ENCODE measurements around the gene RNF220.

Gene RNF220

DNA sequence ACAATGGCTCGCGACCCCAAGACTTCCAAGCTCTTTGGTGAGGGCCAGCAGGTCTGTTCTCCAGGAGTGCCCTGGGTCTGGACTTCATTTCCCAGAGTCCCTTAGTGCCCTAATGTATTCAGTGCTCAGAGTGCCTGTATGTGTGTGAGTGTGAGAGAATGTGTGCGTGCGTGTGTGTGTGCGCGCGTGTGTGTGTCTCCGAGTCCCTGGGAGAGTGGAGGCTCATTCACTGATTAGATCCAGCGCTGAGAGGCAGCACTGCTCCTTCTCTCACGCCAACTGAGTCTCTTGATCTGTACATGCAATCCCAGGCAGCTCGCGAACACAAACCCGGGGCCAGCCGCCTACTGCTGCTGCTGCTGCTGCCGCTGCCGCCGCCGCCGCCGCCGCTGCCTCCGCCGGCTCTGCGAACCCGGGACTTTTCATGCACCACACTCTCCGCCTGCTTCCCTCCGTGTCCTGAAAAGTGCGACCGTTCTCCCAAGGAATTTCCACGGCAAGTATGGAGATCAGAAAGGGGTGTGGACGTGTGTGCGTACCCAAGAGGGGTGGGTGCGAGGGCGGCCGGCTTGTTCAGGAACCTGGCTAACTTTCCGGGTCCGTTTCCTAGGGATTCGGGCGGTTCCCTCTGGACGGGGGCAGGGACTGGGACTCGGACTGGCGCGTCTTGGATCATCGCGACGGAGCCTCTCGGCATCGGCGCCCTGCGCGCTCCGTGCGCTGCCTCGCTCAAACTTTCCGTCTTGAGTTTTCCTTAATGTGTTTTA, at the start of gene RNF220:
RNF220 (plus strand) TSS at position 225 of the 767 bp plus-strand sequence.
- DNase-seq = peak; percentile 52

DNA sequence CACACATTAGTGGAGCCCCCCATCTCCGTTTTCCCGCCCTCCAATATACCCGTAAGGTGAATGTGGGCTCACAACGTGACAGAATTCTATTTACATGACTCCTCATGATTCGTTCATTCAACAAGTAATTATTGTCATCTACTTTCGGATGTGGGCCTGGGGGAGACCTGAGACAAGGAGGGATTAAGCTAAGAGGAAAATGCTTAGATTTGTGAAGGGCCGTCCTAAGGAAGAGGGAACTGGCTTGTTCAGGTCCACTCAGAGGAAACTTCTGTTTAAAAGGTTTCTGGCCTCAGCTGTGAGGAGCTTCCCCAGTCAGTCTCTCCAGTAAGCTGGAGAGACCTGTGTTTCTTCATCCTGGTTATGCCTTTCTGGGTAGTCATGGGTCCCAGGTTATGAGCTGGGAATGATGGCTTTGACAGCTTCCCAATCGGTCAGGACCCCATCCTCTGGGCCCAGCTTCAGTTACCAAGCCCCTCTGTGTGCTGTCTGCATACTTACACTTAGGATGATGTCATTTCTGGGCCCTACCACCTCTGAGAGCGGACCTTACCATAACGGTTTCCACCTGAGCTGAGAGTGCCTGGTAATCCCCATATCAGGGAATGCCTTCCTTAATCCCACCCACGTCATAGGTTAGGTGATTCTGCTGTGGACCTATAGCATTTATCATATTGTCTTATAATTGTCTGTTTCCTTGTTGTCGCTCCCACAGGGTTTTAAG, 49.3 kb upstream of the RNF220 start:
- no peak for DNase-seq

DNA sequence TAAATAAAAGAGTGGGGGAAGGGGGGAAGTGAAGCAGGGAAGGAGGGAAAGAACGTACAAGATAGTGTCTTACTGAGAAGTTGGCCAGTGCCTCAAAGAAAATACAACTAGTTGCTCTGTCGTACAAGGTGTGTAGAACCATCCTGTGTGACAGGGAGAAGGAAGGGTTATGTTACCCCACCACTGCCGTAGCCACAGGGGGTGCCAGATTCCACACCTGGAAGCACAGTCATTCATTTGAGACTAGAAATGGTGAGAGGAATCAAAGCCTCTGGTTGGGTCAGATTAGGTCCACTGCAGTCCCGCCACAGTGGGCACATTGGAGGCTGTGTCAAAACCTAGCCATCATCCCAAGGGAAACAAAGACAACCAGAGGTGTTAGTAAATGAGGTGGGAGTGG, 47.3 kb upstream of the RNF220 start:
- DNase-seq = no peak

DNA sequence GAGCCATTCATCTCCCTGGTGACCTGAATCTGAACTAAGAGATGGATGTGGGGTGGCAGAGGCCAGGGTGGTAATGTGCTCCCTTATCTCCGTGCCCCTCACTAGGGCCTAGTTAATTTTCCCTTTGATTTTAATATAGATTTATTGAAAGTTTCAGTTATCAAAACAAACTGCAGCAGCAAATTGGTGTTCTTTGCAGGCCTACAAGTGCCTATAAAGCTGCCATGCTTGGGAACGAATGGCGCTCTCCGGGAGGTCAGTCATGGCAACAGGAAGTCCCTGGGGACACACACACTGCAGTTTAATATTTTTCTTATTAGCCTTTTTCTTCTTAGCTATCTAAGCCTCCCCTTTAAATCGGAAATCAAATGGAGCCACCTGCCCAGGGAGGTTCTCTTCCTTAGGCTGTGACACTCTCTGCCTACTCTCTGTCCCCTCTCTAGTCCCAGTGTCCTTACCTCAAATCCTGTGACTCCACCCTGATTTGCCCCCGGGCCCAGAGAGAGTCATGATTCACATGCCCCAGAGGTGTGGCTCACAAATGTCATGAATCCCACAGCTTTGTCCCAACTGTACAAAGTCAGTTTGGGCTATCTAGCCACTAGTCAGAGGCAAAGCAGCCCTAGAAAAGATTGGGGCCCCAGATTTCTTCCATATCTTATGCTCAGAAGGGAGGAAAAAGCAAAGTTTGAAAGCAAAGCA, 45.7 kb upstream of the RNF220 start:
- DNase-seq = no peak

DNA sequence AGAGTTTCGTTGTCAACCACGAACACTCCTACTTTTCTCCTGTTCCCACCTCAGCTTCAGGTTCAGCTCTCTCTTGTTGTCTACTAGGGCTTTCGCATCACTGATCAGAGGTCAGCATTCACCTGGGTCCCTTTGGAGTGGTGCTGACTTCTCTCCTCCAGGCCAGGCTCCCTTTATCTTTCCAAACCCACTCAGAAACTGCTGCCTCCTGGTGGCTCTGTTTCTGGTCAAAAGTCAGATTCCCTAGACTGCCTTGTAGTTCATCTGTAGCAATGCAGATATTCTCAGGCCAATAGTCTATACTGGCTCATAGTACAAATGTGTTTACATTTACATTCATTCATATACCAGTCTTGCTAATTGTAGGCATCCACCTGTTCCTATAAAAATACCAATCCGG, 43.6 kb upstream of the RNF220 start:
- no peak for DNase-seq

DNA sequence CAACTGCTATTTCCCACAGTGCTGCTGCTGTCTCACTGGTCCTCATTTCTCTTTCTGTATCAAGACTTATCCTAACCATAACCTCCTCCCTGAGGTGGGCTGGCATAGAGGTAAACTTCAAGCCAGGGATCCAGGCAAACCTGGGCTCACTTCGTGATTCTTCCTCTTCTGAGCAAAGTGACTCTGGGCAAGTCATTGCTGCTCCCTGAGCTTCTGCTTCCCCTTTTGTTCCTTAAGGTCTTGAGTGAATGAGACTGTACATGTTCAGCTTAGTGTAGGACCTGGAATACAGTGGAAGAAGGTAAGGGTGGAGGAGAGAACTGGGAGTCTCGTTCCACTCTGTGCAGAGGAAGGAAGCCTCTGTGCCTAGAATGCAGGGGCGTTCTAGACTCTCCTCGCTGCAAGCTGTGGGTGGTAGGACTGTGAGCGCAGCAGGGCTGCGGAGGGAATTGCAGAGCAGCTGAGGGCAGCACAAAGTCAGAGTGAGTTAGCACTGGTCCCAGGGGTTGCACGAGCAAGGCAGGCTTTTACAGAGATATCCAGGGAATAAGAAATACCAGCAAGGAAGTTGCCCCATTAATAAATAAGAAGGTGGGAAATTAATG, 38.6 kb upstream of the RNF220 start:
- DNase-seq = no peak

DNA sequence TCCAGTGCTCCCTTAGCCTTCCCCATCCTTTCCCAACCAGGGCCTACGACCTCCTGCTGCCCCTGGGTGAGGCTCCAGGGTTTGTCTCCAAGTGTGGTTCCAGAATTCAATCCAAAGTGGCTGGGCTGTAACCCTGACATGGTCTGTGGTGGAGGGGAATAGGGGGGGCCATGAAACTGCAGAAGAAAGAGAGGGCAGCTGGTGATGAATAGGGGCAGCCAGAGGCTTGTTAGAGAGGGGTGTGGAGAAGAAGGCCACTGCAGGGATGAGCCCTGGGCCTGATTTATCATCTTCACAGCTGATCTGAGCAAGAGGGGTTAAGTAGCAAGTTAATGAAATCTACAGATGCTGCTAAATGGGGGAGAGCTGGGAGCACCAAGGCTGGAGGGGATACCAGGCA, 37.1 kb upstream of the RNF220 start:
- no peak for DNase-seq

DNA sequence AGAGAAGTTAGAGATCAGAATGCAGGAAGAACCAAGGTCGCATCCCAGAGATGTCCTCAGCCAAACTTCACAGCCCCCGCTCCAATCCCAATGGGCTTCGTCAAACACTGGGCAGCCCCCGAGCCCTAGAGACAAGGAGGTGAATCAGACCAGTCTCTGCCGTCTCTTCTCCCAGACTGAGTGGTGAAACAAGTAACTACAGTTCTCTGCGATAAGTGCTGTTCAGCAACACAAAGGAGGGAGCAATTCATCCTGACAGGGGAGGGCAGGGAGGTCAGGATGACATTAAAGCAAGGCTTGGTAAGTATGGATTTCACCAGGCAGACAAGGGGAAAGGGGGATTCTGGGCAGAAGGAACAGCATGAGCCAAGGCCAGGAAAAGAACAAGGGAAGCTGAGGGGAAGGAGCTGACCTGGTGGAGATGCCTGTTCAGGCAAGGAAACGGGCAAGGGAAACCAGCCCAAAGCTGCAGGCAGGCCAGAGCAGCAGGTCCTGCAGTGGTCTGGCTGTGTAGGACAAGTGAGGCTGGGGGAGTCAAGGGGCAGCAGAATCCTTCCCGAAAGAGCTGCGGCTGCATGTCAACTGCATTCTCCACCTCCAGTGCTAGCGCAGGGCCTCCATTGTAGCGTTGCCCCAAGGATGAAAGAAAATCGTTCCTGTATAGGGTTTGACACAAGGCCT, 36.4 kb upstream of the RNF220 start:
- DNase-seq = no peak

DNA sequence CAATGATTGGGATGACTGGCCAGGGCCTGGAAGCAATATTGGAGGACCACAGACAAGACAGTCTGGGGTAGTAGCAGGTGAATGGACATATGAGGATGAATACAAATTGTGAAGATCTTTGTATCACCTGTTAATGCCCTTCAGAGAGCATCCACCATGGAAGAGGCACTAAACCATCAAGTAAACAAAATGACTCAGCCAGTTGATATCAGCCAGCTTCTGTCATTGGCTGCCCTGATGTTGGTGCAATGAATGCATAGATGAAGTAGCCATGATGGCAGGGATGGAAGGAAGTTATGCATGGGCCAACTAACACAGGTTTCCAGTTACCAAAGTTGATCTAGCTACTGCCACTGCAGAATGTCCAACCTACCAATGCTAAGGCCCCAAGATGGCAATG, 33.8 kb upstream of the RNF220 start:
- DNase-seq = no peak

DNA sequence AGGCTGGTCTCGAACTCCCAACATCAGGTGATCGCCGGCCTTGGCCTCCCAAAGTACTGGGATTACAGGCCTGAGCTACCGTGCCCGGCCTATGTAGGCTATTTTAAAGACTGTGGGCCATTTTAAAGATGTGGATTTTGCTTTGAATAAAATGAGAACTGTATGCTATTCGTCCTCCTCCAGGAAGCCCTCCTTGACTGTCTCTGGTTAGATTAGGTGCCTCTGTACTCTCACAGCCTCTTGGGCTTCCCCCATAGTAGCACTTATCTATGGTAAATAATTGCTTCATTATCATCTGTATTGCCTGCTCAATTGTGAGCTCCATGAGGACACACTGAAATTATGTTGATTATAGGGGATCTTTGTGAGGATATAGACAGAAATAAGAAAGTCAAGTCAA, 29.5 kb upstream of the RNF220 start:
- no peak for DNase-seq

DNA sequence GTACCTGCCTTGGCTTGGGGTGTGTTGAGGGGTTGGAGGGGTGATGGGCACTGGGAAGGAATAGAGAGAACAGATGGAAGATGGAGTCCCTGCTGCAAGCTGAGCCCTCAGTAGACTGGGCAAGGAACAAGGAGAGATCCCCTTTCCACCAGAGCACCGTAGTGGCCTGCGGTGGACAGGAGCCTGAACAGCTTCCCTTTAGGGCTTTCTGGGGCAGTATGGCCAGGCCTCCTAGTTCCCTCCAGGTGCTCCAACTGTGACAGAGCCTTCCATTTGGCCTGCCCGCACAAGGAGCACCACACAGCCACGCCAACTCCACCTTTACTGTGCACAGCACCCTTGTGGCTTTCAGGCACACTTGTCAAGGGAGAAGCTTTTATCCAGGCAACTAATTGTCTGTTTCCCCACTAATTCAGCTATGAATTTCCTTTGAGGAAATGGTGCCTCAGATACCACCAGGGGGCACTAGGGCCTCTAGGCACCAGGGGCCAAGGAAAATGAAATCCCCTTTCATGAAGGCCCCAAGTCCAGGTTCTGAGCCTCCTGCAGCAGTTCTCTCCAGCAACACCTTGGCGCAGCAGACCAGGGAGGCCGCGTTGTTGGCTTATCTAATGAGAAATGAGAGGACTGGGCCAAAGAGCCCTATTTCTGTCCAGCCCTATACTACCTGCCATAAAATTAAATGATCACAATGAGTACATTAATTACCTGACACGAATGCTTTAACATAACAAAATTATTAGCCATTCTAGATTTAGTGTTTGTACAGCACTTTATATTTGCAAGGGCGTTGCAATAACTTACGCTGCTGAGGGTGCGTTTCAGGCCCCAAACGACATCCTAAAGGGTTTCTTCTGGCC, 26.9 kb upstream of the RNF220 start:
- DNase-seq = peak; percentile 13

DNA sequence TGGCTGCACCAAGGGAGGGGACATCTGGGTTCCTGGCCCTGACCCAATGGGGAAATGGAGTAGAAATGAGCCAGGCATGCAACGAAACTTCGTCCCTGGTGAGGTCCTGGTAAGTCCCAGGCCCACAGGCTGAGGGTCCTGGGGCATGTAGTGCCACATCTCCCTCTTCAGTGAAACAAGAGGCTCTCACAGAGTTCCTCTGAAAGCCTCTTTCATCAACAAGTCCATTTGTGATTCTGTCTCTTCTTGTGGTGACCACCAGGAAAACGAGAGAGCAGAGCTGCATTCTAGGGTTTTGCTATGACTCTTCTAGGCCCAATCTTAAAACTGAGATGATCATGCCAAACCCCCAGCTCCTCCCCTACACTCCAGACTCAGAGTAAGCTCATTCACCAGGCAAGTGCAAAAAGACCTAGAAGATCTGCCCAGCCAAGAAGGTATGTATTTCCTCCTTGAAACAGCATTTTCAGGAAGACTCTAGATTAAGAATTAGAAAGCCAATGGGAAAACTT, 24.3 kb upstream of the RNF220 start:
- no peak for DNase-seq

DNA sequence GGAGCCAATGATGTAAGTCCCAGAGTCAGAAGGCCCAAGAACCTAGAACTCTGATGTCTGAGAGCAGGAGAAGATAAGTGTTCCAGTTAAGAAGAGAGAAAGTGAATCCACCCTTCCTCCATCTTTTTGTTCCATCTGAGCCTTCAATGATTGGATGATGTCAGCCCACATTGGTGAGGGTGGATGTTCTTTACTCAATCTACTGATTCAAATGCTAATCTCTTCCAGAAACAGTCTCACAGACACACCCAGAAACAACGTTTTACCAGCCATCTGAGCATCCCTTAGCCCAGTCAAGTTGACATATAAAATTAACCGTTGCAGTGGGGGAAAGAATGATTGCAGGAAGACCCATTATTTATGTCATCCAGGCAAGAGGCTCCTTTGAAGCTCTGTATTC, 16.5 kb upstream of the RNF220 start:
- no peak for DNase-seq

DNA sequence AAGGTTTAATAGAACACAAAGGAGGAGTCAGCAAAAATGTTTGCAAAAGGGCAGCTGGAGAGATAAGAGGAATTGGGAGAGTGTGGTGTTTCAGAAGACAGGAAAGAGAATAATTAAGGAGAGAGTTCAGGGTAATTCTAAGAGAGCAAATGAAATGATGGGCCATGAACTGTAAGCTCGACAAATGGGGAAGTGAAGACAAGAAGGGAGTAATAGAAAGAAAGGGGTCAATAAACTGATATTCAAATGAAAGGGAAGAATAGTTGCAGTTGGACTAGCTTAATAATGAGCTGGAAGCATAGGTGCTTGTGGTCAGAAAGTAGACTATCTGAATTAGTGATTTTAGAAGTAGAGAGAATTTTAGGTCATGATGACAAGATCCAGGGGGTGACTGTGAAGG, 15.6 kb upstream of the RNF220 start:
- DNase-seq = no peak

DNA sequence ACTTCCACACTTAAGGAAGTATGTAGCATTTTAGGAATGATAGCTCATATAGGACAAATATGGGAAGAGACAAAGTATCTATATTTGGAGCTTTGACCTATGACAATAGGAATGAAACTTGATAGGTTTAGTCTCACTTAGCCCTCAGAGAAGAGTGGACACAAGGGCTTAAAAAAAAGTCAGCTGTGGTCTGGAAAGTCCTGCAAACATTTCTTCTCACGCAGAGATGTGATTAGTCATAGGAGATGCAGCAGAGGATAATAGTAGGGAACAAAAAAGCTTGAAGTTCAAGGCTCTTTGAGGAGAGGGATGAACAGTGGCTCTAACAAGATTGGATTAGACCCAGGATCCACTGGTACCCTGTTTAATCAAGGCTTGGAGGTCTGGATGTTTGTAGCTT, 14.8 kb upstream of the RNF220 start:
- DNase-seq = no peak

DNA sequence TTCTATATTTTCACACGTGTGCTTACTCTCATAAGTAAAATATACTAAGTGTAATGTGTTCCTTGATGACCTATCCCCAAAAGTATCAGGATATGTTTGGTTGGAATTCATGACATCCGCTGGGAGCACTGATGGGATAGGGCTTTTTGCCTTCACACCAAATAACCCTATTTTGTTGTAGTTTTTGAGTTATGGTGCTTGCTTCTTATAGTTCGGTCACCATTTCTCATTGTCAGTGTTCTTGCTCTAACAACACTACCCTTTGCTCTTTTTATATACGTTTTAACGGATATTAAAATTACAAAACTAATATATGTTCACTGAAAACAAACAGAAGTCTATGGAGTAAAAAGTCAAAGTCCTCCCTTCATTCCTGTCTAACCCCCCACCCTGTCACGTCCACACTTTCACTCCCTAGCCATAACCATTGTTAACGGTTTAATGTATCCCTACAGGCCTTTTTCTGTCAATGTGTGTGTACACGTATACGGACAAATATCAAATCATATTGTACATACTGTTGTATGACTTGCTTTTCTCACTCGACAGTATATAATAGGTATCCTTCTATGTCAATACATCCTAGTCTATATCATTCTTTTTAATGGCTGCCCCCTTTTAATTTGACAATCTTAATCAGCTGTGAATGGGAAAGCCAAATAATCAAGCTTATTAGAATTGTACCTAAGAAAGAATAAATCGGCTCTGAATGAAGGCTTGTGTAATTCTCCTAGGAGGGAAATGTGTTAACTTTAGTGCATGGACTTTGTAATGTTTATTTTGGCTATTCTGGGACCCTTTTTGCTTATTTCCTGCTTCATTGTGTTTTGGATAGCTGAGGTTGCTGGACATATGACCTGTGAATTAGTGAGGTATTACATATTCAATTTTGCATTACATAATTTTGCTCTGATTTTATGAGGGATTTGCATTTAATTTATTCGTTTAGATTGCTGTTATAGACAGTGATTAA, 3.5 kb upstream of the RNF220 start:
- DNase-seq = no peak

DNA sequence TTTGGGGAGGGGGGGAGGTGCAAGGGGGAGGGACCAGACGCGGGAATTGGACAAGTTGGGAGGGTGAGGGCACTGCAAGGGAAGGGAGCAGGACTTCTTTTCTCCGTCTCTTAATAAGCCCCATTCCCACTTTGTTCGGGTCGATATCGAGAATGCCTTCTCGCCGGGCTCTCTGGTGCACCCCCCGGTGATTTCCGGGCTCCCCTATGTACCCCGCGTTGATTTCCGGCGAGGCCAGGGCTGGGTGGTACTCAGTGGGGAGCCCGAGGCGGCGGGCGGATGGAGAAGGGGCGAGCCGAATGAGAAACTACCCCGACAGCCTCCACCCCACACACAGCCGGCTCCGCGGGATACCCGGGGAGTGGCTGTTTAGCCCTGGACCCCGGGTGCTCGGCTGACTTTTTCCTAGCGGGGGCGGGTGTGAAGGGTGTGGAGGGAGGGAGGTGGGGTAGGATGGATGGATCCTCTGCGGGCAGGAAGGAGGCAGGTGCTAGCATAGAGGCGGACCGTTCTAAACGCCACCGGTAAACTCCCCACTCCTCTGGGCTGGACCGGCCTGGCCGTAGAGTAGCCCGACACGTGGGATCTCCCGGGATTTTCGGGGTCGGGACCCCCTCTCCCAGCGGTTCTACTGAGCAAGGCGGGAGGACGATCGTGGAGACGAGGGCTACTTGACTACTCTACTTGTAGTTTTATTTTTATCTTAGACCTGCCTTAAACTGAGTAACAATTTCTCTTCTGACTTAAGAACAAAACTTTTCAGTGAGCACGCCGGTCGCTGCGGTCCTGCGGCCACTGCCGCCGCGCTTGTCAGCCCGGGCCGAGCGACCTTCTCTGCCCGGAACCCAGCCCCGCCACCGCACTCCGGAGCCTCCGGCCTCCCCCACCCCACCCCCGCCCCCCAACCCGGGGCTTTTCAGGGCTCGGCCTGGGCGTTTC, 1.0 kb downstream of the RNF220 start:
- DNase-seq = no peak

DNA sequence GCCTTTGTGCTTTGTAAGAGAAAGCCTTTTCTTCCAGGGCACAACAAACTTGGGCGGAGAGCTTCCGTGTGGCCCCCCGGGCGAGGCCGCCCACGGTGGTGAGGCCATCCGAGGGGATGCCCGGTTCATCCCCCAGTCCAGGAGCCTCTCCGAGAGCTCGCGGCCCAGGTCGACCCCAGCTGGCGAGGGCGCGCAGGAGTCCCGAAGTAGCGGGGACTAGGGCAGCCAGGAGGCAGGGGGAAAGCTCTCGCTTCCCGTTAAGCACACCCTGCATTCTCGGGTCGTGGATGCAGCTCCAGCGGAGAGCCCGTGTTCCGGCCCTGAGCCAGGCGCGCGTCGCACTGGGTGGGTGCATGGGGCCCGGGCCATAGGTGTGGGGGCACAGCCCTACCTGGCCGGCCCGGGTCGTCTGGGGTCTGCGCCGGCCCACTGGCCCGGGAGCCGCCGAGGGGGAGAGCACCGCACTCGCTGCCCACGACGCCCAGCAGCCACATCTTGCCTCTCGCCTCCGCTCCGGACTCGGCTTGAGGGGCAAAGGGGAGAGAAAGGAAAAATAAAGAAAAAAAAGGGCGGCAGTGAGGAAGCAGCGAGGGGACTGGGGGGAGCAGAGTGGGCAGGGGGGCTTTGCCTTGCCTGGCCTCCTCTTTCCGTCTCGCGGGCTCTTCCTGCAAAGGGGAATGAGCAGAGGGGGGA, 1.8 kb downstream of the RNF220 start:
- DNase-seq = no peak
